Inflammatory macrophage (primary cell): ENCODE results near the gene ZDHHC7.
A peak's percentile ranks its signal among the peaks of the same experiment; 100 is the strongest.
"Not testable (repeated sequence)": the region's sequence is repeated elsewhere in the genome, so short reads cannot be mapped to it uniquely, and the experiment has no call there.

Experiments used
- DNase-seq, 2 donors: peaks; one replicate each; pipeline ENCODE4 v3.0.0-alpha.2; 2020 to 2022
- total RNA-seq, 18 experiments: gene quantifications; one replicate each; lab custom pipeline; 2026; ENCODE audit warnings: mixed read lengths in 6 of 18, inconsistent platforms in 2 of 18; lab: John Stamatoyannopoulos, UW

ZDHHC7 gene
- 41.4 to 201 (median 156) reads per million in 18 experiments for total RNA-seq

- peak; percentile 81 to 89 for DNase-seq
These were observed at the start of gene ZDHHC7 for GRCh38 chr16:85010931-85011845. ZDHHC7 (minus strand) TSS chr16:85011535; CDS start chr16:84990618, 20,917 bp downstream.

- no peak for DNase-seq
These were observed 47.6 kb upstream of the ZDHHC7 start for GRCh38 chr16:85058909-85059308.

GRCh38 chr16:85057948-85058347 lies 46.6 kb upstream of the ZDHHC7 start:
- no peak for DNase-seq

DNA sequence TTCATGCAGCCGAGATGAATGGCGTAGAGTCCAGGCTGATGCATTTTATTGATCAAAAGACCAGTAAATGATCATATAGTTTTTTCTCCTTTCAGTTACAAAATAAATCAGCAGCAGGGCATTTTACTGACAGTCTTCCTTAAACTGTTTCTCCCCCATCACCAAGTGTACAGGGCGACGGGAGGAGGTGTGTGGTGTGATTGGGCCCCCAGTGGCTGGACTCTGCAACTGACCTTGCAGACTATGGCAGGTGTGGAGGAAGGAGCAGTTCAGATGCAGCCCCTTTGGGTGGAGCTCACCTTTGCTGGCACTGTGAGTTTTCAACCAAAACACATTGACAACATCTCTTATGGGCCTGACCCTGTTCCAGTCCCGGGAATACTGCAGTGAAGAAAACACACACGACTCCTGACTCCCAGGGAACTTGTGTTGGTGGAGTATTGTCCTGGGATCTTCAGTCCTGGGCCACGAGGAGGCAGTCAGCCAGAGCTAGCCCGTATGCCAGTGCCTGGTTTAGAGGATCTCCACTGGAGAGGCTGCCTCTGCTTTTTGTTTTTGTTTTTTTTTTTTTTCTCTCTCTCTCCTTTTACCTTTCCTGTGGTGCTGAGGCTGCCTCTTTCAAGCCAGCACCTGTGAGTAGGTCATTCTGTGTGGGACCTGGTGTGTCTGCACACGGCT lies 46.0 kb upstream of the ZDHHC7 start:
- no peak for DNase-seq

- DNase-seq = peak; percentile 24 to 44
These were observed 44.9 kb upstream of the ZDHHC7 start for GRCh38 chr16:85056211-85056748.

DNA sequence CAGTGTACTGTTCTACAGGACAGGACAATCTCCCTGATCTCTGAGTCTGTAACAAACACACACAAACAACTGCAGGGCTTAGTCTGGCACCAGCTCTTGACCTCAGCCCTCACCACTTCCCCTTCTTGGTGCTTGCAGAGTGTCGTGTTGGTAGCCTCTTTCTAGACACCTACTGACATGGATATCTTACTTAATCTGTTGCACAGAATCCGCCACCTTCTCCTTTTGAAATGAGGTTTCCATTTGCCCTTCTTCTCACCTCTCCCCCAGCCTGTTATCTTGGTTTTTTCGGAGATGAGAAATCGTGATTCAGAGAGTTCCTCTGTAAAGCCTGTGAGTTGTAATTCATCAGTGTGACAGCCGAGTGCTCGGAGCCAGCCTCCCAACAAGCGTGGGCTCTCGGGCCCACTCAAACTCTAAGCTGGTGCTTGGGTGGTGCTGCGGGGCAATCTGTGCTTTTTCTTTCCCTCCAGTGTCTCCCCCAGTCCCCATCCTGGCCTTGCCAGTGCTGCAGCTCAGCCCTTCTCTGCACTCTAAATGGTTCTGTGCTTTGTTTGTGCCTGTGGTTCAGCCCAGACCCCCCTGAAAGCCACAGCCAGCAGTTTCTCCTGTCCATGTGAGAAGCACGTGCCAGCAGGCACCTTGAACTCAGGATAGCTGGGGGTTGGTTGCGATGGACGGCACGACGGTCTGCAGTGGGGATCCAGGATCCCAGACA lies 44.3 kb upstream of the ZDHHC7 start:
- peak; percentile 95 to 96 for DNase-seq

DNA sequence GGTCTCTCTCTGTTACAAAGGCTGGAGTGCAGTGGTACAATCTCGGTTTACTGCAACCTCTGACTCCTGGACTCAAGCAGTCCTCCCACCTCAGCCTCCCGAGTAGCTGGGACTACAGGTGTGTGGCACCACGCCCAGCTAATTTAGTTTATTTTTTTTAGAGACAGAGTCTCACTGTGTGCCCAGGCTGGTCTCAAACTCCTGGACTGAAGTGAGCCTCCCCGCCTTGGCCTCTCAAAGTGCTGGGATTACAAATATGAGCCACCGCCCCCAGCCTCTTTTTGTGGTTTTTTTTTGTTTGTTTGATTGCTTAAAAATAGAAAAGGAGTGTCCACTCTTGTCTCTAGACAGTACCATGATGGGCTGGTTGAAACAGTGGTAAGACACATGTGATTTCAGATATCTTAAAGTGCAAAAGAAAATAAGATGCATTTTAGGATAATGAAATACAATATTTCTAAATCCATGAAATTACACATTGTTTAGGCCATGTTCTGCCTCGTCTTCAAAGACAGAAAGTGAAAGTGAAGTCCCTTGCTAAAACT lies 43.7 kb upstream of the ZDHHC7 start:
- no peak for DNase-seq

- not testable (repeated sequence) for DNase-seq
These were observed 43.0 kb upstream of the ZDHHC7 start for GRCh38 chr16:85054321-85054720.

GRCh38 chr16:85052536-85052935 lies 41.2 kb upstream of the ZDHHC7 start:
- DNase-seq = no peak

DNA sequence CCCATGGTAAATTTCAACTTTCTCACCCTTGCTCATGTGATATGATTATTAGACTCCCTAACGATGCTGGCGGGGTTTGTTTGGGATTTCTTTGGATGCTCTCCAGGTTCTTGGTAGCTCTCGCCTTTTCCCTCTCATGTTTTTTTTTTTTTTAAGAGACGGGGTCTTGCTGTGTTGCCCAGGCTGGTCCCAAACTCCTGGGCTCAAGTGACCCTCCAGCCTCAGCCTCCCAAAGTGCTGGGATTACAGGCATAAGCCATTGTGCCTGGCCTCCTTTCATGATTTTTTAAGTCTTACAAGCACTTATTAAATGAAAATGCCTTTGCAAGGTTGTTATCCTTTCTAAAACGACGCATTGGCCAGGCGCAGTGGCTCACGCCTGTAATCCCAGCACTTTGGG lies 40.3 kb upstream of the ZDHHC7 start:
- no peak for DNase-seq

- no peak for DNase-seq
These were observed 39.8 kb upstream of the ZDHHC7 start for GRCh38 chr16:85051067-85051581.

DNA sequence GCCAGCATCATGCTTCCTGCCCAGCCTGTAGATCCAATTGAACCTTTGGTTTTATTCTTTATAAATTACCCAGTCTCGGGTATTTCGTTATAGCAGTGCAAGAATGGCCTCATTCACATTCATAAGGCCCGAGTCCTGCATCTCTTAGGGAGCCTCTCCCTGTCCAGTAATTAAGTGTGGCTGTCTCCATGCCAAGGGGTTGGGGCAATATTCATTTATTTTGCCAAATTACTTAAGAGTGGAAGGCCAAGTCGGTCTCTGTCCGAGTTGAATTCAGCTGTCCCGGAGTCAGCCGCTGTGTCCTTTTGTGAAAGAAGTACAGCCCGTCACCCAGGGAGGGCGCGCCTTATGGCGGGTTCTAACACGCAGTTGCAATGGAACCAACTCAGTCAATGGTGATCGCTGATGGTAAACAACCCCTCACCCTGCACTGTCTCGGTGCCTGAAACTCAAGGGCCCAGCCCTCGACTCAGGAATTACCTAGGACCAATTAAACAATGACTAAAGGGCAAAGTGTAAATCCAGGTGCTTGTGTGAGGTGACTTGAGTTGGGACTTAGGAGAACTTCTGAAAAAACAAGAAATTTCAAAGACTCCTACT lies 38.5 kb upstream of the ZDHHC7 start:
- DNase-seq = no peak

DNA sequence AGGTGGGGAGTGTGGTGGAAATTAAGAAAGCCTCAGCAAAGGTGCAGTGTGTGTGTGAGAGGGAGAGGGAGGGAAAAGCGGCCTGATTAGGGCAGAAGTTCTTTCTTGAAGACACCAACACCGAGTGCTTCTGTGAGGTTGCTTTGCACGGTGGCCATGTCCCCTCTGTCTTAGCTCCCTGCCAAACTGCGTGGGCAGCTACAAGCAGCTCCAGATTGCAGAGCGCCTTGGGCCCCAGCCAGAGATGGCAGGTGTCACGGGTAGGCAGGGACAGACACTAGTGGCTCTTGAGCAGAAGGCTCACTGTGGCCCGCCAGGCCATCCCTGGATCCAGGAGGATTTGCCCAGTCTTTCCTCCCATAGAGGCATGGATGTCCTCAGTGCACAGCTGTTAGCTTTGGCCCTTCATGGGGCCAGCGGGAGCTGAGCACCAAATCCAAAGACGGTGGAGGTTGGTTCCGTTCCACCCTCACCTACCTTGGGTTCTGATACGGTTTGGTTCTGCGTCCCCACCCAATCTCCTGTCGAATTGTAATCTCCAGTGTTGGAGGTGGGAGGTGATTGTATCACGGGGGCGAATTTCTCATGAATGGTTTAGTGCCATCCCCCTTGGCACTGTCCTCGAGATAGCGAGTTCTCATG lies 37.7 kb upstream of the ZDHHC7 start:
- peak in 1 of 2 donors; percentile 53 for DNase-seq

- peak; percentile 74 to 76 for DNase-seq
These were observed 36.6 kb upstream of the ZDHHC7 start for GRCh38 chr16:85047867-85048455.

DNA sequence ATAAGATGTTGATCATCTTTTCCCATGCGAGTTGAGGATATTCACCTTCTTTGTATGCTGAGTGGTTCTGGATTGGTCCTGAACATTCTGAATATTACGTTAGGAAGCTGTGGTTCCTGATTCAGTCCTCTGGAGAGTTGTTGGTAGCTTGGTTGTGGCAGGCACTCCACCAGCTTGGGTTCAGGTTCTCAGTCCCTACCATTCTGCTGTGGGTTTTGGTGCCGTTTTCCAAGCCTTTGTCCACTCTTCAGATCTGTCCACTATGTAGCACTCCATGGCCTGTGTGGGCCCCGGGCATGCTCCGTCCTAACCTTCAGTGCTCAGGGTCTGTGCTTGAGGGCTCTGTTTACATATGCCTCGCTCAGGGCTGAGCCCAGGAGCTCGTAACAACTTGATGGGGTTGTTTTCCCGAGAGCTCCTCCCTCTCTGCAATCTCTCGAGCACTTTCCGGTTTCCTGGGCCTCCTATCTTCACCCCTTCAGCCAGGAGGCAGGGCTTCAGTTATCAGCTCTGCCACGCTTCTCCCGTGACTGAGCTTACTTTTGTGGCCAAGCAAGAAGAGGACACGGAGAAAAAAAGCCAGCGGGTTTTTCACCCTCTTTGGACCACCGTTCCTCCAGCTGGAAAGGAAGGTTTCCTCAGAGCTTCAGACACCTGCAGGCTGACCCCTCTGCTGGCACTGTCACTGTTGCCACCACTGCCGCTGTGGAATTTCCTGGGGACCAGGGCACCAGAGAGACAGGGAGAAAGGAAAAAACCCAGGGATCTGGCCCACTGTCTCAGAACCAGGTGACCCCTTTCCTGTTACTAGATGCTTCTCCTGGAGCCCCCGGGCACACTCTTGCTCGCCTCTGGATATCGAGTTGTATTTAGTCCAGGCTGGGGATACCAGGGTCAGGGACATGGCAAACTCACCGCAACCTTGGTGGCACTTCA lies 35.9 kb upstream of the ZDHHC7 start:
- DNase-seq = no peak

GRCh38 chr16:85046472-85046916 lies 35.2 kb upstream of the ZDHHC7 start:
- peak; percentile 77 to 86 for DNase-seq

GRCh38 chr16:85045641-85046471 lies 34.5 kb upstream of the ZDHHC7 start:
- DNase-seq = no peak

- no peak for DNase-seq
These were observed 33.7 kb upstream of the ZDHHC7 start for GRCh38 chr16:85045077-85045476.

GRCh38 chr16:85042606-85043005 lies 31.3 kb upstream of the ZDHHC7 start:
- no peak for DNase-seq
